HG02759 (cell line): ENCODE measurements around the gene TUBB2B.
"Not testable (repeated sequence)": the region's sequence is repeated elsewhere in the genome, so short reads cannot be mapped to it uniquely, and the experiment has no call there.

Experiments
- ATAC-seq: cut with Tn5 transposase; IDR thresholded peaks from one replicate; pipeline ENCODE4 v1.9.1; 2021; ENCODE audit warnings: mild to moderate bottlenecking, moderate library complexity; ENCODE audit not compliant: unreplicated experiment

Gene TUBB2B

GRCh38 chr6:3212261-3212660 is 15.2 kb downstream of the TUBB2B start:
- no peak for ATAC-seq

DNA sequence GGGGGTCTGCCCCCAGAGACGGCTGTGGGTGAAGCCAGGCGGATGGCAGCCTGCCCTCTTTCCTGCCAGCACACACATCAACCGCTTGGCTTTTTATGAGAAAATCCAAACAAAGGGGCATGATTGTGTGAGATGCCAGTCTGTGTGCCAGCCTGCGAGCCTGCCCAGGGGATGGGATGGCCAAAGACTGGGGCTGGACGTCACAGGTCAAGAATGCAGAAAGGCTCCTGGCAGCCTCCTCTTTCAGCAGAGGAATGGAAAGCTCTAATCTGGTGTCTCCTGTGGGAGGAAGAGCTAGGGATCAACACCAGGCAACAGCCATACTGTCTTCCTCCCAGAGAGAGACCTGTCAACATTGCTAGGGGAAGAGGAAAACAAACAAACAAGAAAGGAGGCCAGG is 15.8 kb downstream of the TUBB2B start:
- no peak for ATAC-seq

GRCh38 chr6:3210024-3210610 is 17.3 kb downstream of the TUBB2B start:
- peak; percentile 22 for ATAC-seq

GRCh38 chr6:3209114-3210023 is 18.1 kb downstream of the TUBB2B start:
- peak; percentile 68 for ATAC-seq

- ATAC-seq = no peak
Observed at GRCh38 chr6:3208775-3209113, 18.7 kb downstream of the TUBB2B start.

- ATAC-seq = no peak
Observed at GRCh38 chr6:3208098-3208774, 19.2 kb downstream of the TUBB2B start.

DNA sequence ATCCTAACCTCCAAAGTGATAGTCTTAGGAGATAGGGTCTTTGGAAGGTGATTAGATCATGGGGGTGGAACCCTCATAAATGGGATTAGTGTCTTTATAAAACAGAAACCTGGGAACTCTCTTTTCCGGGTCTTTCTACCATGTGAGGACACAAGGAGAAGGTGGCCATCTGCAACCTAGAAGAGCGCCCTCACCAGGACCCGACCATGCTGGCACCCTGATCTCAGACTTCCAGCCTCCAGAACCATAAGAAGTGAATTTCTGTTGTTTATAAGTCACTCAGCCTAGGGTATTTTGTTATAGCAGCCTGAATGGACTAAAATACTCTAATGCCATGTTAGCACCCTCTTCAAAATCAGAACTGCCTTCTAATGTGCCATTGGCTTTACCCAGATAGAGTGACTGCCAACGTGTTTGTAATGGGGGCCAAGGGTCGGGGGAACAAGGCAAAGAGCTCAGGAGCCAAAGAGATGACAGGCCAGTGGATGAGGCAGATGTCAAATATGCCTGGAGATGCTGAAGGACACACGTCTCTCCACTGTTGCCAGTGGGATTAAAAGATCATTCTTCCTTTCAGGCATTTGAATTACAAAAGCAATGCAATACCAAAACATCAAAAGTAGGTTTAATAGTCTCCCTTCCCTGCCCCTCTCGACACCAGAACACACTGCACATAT is 21.0 kb downstream of the TUBB2B start:
- ATAC-seq = no peak

DNA sequence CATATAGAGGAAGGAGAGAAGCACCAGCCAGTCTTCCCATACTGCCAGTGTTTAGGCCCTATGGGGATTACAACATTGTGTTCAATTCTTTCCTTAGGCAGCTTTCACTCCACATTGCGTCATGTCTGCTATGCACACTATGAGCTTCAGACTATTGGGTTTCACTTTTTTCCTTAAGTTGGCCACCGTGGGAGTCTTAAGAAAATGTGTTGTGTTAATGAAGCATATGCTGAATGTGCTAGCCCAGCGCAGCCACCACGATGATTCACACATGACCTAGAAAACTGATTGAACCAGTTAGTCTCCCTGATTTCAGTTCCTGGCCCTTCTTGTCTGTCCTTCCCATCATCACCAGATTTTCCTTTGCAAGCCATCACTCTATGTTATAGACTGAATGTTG is 21.5 kb downstream of the TUBB2B start:
- ATAC-seq = no peak

DNA sequence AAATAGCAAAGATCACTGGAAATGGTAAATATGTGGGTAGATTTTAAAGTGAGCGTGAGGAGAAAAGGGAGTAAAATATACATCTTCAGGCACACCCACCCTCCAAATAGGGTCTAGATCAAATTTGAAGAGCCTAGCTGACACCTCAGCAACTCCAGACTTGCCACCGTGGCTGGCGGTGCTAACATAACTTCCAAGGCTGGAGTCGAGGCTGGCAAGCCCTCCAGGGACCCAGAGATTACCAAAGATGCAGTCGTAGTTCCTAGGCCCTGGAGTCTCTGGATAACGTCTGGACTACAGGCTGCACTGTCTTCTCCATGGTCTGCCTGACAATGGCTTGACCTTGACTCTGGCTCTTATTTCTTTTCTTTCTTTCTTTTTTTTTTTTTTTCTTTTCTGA is 22.5 kb downstream of the TUBB2B start:
- ATAC-seq = no peak

DNA sequence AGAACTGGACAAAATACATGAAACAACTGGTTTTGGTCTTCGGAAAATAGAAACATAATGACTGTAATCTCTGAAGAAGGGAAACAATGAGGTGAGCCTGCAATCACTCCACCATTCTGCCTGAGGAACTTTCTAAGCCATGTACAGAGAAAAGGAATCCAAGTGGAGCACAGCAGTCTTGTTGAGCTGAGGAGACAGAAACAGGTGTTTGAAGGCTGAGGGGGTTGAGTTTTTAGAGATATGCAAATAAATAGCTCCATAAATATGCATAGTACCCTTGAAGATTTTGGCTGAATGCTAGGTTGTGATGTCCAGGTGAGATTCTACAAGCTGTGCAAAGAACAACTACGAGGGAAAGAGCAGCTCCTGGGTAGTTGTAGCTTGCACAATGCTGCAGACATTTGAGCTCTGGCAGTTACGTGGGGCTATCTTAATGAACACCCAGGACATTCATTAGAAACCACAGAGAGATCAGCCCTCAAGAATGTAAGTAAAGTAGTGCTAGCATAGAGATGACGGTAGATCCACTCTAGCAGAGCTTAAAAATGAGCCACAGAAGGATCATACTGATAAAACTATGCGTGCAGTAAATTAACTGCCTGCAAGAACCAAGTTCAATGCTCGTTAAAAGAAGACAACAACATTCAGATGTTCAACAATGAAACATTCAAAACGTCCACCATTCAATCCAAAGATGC is 24.3 kb downstream of the TUBB2B start:
- ATAC-seq = no peak

DNA sequence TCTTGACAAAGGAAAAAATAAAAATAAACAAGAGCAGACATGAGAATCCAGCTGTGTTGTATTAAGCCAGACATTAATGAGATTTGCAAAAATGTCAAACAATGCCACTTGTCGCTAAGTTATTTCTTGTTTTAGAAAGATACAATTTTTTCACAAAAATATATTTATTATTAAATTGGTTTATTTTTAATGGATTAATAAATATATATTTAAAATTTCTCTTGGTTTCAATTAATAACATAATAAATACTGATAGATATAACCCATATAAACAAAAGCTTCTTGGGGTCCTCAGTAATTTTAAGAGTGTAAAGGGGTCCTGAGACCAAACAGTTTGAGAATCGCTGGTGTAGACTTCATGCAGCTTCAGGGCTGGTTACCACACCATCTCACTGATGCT is 26.1 kb downstream of the TUBB2B start:
- no peak for ATAC-seq

- no peak for ATAC-seq
Observed at GRCh38 chr6:3200682-3201081, 26.8 kb downstream of the TUBB2B start.

- no peak for ATAC-seq
Observed at GRCh38 chr6:3199382-3199781, 28.1 kb downstream of the TUBB2B start.

GRCh38 chr6:3197734-3198133 is 29.7 kb downstream of the TUBB2B start:
- ATAC-seq = not testable (repeated sequence)

DNA sequence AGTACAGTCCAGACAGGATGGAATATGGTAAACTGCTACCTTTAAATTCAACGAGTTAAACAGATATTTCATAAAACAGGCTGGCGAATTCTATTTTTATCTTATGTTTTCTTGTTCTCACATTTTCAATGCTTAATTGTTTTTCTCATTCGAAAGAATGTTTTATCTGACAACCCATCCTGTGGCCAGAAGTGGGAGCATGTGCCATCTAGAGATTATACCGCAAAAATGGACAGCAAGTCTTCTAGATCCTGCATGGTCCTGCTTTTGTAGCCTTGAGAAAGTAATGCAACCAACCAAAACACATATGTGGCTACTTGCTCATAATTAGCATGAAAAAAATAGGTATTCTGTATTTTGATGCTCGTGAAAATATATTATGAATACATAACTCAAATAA is 30.7 kb downstream of the TUBB2B start:
- no peak for ATAC-seq

- ATAC-seq = no peak
Observed at GRCh38 chr6:3195695-3196497, 31.6 kb downstream of the TUBB2B start.

GRCh38 chr6:3195420-3195694 is 32.1 kb downstream of the TUBB2B start:
- ATAC-seq = no peak

- no peak for ATAC-seq
Observed at GRCh38 chr6:3194535-3195419, 32.7 kb downstream of the TUBB2B start.

- ATAC-seq = no peak
Observed at GRCh38 chr6:3193102-3193849, 34.2 kb downstream of the TUBB2B start.
